ENCODE results near the gene KLHL12. TPM values are rescaled to one million over a fixed set of nuclear protein-coding genes. Genes with fewer than 3 reads are reported as not detected.

KLHL12 gene
- 37.0 TPM for total RNA-seq

DNA sequence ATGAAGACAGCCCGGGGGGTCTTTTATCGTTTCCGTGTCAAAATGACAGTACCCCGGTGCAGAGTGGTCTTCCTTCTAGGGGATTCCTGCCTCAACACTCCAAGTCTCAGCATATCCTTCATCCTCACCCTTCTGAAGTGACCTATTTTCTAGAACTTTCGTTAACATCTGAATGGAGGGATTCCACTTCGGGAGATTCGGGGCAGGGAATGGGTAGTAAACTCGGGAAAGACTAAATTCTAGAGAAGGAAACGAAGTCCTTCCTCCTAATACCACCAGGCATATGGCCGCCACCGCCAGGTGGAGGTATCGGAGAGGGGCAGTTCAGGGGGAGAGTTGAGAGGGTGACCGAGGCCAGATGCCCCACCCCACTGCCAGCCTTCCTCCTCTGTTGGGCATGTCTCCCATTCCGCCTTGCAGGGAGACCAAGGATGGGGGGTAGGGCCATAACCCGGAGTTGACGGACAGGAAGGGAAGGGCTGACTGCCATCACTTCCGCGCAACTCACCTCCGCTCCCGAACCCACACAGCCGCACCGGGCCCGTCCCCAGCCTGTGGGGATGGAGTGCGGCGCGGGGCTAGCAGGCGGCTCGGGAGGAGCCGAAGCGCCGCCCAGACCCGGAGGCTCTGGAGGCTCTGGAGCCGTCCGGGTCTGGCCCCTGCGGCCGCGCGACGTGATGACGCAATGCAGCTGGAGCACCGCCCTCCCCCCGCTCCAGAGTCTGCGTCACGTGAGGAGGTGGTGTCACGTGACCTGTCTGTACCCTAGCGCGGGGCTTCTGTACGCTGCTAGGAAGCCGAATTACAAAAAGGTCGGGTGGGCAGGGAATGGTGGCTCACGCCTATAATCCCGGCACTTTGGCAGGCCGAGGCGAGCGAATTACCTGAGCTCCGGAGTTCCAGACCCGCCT lies at the start of gene KLHL12:
KLHL12 (minus strand) TSS at position 654 of the 911 bp plus-strand sequence. CDS start 2,072 bp downstream, outside the sequence.
- peak; percentile 89 for DNase-seq

DNA sequence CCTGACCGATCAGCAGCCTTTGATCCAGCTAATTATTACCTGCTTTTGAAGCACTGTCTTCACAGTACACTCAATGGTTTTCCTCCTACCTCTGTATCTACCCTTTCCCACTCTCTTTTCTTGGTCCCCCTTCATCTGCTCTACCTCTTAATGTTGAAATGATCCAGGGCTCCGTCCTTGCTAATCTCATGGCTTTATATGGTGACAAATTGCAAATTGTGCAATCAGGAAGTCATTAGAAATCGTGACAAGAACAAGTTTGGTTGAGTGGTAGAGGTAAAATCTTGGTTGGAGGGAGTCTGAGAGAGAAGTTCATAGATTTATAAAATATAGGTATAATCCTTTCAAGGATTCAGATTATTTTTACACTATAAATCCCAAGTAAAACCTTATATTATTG lies 49.6 kb upstream of the KLHL12 start:
- no peak for DNase-seq

DNA sequence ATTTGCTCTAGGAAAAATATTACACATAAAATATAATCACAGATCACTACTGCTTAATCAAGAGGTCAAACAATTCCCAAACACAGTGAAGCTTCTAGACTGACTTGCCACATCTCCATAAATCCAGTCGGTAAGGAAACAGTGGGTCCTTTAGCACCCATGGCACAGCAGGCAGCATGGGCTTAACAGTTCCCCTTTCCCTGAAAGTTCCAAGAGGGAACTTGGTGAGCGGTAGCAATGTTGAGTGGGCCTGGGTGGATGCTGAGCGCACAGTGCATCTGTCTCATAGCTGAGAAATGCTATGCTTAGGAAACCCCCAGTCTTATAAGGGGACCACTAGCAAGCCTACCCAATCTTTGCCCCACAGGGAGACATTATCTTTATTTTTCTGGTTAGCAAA lies 47.8 kb upstream of the KLHL12 start:
- DNase-seq = no peak

DNA sequence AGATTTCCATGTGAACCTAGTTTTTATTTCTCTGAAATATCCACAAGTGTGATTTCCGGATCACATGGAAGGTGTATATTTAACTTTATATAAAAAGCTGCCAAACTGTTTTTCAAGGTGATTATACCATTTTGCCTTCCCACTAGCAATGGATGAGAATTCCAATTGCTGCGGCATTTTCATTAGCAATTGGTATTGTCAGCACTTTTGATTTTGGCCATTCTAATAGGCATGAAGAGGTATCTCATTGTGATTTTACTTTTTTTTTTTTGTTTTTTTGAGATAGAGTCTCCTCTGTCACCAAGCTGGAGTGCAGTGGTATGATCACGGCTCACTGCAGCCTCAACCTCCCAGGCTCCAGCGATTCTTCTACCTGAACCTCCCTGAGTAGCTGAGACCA lies 45.0 kb upstream of the KLHL12 start:
- no peak for DNase-seq

DNA sequence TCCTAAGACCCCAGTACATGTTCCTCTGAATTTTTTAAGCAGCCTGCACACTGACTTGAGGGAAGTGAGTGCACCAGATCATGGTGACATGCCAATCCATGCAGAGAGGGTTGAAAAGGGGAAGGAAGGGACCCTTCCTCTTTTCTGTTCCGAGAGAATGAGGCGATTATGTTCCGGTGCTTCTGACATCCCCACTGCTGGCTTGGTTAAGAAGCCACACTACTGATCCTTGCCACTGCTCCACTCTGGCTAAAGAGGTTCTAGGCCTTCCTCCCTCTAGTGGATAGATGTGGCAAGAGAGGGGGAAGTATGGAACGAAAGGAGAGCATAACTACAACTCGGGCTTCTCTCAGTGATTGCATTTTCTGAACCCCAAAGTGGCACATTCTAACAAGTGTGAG lies 41.9 kb upstream of the KLHL12 start:
- DNase-seq = no peak

DNA sequence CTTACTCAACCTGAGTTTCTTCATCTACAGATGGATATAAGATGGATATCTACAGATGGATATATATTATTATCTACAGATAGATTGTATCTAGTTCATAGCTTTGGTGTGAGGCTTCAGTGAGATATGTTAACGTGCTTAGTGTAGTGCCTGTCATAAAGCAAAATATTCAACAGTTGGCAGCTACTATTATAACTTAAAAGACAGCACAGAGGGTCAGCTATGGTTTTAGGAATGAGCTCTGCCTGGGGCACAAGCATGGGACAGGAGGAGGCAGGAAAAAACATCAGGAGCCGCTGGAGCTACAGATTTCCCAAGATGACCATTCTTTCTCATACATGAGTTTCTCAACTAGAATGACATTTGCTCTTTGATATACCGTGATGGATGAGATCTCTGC lies 41.3 kb upstream of the KLHL12 start:
- no peak for DNase-seq

DNA sequence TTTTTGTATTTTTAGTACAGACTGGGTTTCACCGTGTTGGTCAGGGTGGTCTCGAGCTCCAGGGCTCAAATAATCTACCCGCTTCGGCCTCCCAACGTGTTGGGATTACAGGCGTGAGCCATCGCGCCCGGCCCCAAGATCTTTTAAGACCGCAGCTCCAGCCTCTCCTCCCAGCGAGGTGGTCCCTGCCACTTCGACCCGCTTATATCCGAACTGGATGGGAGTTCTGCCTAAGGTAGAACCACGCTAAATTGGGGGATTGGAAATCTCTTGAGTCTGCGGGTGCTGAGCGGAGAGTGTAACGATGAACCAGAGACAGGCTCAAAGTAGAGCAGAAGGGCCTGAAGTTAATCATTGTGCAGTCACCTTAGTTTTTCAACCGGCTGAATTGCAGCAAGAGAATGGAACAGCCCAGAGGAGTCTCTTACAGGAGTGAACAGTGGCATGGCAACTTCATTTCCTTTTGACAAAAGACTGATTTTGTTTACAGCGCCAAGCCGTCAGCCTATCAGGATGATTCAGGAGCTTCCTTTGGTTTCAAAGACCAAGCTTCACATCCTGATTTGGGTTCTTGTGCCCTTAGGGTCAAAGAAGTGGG lies 40.7 kb upstream of the KLHL12 start:
- DNase-seq = no peak

DNA sequence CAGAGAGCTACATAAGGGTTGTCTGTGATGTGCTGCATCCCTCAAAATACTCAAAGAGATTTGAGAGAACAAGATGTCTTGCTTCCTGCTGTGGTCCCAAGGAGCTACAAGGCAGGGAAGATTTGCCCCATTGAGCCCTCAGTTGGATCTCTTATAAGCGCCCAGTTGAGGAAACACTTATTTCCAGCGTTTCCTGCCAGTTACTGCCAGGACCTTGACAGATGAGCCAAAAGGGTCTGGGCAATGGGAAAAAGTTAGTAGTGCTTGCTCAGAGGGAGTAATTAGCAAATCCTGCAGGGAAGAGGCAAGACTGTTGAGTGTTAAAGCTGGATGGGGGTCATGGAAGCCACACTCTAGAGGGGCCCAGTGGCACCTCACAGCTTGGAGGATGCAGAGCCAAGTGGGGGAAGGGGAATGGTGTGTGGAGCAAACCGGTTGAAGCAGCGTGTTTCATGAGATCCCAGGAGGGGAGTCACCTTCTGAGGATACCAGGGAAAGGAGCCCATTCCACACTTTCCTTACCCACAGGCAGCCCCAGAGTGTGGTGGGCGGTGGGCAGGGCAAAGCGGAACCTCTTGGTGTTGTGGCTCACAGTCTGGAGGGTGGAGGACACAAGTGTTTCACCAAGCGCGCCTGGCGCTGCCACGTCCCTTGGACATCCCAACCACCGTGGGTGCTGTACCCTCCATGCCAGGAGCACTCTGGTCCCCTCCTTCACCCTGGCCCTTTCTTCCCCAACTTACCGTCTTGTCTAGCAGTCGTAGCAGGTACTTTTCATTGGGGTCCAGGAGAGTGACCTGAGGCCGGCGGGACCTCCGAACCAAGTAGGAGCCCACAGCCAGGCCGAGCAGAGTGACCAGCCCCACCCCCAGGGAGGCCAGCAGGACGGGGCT lies 39.2 kb upstream of the KLHL12 start:
- no peak for DNase-seq

DNA sequence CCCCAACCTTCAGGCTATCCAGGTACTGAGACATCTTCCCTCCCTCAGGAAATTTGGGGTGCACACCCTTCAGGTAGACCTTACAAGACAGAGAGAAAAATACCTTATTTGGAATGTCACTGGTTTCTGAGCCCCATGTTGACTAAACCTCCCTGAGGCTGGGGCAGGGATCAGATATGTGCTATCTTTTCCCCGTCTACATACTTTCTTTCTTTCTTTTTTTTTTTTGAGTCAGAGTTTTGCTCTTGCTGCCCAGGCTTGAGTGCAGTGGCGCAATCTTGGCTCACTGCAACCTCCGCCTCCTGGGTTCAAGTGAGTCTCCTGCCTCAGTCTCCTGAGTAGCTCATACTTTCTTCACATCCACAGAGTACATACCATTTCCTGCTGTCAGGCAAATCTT lies 38.4 kb upstream of the KLHL12 start:
- no peak for DNase-seq

DNA sequence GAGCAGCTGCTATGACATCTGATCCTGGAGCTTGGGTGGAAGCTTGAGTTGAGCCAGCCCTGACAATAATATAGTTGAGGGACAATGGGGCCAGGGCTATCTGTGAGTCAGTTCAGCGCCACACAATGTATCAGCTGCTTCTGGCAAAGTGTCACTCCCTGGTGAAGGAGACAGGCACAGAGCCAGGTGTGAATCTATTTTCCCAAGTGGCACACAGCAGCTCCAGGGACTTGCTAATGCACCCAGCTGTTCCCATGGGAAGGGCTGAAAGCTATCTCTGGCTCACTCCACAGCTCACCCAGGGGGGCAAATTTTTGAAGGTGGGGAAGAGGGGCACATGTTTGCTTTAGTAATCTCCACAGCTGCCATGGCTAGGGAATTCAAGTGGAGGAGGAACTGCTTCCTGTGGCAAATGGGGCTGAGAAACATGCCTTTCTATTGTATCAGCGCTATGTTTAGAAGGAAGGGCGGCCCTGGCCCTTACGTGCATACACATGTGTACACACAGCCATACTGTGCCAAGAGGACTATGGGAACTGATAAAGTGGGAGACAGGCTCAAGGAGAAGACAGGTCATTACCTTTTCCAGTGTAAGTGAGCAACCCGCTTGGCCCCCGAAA lies 37.9 kb upstream of the KLHL12 start:
- DNase-seq = peak; percentile 15

DNA sequence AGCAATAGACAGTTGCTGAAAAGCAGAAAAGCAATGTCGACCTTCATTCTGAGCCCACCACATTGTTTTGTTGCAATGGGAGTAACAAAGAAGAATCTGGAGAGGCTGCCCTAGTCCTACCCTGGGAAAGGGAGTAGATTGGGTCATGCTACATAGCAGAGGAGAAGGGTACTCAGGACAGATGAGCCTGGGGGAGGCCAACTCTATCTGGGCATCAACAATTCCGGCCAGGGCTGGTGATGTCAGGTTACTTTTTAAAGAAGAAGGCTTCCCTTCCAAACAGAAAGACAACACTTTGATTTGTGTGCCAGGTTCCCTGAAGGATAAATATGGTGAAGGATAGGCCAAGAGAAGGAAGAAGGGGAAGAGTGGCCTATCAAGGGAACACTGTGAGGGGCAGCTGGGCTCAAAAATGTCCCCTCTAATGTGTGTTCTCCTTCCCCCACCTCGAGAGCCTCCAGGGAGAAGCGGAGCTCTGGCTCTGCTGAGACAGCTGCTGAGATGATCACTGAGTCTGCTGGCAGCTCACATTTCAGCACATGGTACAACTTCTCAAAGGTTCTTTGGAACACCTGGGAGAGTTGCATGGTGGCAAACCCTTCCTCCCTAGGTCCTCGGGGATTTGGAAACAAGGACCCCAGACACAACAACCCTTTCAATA lies 34.3 kb upstream of the KLHL12 start:
- DNase-seq = no peak

DNA sequence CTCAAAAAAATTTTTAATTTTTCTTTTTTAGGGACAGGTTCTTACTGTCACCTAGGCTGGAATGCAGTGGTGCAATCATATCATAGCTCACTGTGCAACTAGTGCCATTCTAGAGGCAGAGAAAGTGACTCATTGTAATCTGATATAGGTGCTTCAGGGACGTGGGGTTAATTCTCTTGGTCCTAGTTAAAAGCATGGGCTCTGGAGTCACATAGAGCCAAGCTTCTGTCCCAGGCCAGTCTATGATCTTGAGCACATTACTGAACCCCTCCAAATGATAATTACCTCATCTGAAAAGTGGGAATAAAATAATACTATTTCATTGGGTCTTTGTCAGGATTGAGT lies 32.2 kb upstream of the KLHL12 start:
- no peak for DNase-seq

DNA sequence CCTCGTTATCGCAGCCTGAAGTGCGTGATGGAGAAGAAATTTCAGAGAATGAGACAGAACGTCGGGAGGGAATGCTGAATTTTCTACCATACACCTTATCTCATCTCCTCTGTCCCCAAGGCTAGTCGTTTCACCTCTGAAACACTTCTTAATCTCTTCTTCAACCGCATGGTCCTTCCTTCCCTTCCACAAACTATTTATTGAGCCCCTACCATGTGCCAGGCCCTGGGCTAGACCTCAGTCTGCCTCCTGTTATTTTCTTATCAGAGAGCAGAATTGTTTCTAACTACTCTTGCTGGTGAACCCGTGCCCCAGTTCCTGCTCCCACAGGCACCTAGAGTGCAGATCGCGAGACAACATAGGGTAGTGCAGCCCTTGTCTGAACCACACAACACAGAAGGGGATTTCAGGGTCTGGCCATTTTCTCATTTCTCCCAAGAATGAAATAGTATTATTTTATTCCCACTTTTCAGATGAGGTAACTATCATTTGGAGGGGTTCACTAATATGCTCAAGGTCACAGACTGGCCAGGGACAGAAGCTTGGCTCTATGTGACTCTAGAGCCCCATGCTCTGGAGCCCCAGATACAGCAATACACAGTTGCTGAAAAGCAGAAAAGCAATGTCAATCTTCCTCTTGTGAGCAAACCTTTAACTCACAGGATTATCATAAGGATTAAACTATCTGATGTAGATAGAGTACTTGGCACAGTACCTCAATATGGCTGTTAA lies 31.7 kb upstream of the KLHL12 start:
- DNase-seq = no peak

DNA sequence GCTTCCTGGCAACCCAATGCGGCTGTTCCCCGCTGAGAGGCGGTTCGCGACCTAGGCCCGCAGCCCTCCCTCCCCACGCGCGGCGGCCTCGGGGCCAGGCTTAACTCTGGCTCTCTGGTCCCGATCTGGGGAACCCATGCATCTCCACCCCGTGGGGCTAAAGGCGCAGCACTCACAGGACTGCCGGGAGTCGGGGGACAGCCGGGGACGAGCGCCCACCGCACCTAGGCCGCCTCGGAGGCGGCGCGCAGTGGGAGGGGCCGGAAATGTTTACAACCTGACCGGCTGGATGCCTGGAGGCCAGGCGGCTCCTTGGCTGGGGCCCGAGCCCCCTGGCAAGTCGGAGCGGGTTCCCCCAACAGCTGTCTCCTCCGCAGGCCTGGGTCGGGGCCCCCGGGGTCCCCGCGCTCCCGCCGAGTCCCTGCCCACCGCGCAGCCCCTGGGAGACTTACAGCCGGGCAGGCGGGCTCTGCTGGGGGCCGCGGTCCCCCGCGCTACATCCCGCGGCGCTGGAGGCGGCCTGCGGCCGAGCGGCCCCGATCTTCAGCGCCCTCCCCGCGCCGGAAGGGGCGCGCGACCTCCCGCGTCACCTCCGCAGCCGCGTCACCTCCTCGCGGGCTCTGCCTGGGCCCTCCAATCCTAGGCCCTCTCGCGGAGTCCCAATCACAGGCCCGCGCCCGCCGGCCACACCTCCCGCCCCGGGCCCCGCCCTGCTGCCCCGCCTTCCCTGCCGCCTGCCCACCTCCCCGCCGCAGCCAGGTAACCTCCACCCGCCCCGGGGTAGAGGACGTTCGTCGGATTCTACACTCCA lies 30.9 kb upstream of the KLHL12 start, which contains the start of gene ADIPOR1:
ADIPOR1 (minus strand) TSS at position 580 of the 811 bp plus-strand sequence. CDS start 7,242 bp downstream, outside the sequence.
- DNase-seq = peak; percentile 87

DNA sequence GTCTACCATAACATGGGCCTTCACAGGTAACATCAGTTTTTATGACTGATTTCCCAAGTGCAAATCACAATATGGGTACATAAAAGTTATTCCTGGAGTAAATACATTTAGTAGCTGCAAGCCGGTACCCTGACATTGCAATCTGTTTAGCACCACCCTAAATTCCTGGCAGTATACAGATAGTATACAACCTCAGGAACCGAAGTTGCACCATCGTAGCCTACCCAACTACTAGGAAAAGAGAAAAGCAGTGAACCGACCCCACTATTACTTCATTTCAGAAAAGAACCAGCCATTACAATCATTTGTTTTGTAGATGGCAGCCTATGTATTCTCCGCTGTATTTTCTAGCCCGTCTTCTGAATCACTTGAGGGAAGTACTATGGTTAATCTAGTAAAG lies 29.9 kb upstream of the KLHL12 start:
- no peak for DNase-seq

DNA sequence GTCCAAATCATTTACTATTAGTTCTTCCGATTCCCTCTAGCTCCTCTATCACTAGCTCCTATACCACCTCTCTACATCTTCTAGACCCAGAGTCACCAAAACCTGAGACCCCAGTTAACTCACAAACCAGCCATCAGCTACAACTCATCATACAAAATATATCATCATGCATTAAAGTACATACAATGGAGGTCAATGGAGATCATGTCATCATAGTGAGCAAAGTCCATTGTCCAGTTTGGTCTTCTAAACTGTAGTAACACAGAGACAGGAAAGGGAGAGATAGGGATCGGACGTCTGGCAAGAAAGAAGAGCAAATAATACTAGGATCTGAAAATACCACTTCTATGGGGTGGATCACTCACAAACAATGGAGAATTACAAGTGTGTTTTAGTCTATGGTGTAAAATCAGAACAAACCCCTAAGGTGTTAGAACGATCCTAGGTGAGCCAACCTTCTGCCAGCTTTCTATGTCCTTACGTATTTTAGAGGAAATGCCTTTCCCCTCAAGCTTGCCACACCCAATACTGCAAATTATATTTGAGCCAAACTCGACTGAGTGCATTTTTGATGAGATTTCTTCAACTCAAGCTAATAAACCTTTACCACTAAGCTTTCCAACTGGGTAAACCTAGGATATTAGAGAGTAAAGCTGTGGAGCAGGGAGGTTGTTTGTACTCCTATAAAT lies 27.2 kb upstream of the KLHL12 start:
- DNase-seq = no peak

DNA sequence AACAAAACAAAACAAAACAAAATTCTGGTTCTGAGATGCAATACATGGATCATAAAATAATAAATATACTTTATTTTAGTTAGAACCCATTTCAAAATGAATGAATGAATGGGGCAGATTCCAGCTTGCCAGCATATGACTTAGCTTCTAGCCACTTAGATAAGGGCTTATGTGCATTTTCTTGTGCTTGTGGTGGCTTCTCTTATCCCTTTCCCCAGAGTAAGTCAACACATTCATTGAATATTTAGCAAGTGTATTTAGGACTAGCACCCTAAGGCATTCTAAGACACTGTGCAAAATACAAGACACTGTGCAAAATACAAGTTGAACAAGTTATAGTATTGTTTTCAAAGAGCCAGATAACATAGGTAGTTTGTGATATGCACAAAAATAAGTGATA lies 26.4 kb upstream of the KLHL12 start:
- no peak for DNase-seq

DNA sequence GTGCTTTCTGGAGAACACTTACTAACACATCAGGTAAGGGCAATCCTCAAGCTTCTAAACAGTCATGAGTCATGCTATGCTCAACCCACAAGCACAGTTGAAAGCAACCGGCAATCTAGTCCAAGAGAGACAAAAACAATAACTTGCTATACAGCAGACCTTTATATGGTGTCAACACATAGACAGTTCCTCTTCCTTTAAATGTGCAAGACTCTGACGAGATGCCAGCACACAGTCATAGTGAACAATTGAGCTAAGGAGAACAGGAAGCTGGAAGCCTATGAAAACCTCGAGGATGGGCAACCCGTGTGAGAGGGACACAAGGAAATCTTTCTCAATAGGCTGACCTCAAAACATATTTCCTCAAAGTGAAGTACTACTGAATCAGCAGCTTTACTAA lies 25.8 kb upstream of the KLHL12 start:
- no peak for DNase-seq

DNA sequence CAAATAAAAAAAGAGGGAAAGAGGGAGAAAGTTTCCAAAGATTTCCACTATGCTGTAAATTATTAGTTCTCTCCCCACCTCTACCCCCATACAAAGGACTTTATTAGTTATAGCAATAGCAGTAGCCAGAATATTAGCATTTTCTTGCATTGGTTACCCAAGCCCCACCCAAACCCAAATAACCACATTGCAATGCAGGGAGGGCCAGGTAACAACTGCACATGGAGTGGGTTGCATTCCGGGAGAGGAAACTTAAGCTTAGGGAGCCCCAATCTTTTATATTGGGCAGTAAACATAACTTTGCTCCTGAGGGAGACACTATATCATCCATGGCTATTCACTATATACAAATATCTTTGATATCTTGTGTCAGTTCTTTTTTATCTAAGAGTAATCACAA lies 25.1 kb upstream of the KLHL12 start:
- no peak for DNase-seq

DNA sequence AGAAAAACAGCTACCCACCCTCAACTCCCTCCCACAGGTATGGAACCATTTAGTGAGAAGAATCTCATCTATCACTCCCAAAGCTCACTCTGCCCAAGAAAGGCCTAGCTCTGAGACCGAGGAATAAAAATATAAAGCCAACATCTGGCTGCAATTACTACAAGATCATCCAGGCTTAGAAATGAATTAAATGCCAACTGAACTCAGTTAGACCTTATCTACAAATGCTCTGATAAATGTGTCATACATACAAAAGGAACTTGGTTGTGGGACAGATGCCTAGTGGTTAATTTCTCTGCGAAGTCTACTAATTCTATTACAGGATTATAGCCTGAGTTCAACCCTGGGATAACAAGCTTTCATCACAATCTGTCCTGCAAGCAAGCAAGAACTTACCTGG lies 24.4 kb upstream of the KLHL12 start:
- DNase-seq = no peak
